H9 (cell line): Measurements from ENCODE around the gene TMC3. TPM values are rescaled to one million over a fixed set of nuclear protein-coding genes. Genes with fewer than 3 reads are reported as not detected.

Source experiments
- DNase-seq: peaks from one replicate; pipeline ENCODE4 v3.0.0-alpha.2; 2017
- H2AFZ ChIP-seq: one replicate; pipeline ENCODE4 v1.6.1; 2013; ENCODE audit warnings: mild to moderate bottlenecking, low read length, control low read depth, moderate library complexity
- H2AK5ac ChIP-seq: 2 replicates; pipeline ENCODE4 v1.6.1; 2013; ENCODE audit warnings: low read length, control low read depth, mixed read lengths; ENCODE audit not compliant: insufficient read length
- H2BK120ac ChIP-seq: one replicate; pipeline ENCODE4 v1.6.1; 2013; ENCODE audit warnings: low read depth, mild to moderate bottlenecking, low read length, control low read depth, inconsistent platforms; ENCODE audit not compliant: poor library complexity, severe bottlenecking
- H2BK12ac ChIP-seq: 2 replicates; pipeline ENCODE4 v1.6.1; 2013; ENCODE audit warnings: low read length, control low read depth, mixed read lengths, low read depth; ENCODE audit not compliant: insufficient read length
- H2BK15ac ChIP-seq: 2 replicates; pipeline ENCODE4 v1.6.1; 2013; ENCODE audit warnings: low read depth, low read length, control low read depth
- H2BK20ac ChIP-seq: one replicate; pipeline ENCODE4 v1.6.1; 2013; ENCODE audit warnings: low read depth, mild to moderate bottlenecking, low read length, control low read depth, inconsistent platforms; ENCODE audit not compliant: poor library complexity, severe bottlenecking
- H2BK5ac ChIP-seq: 2 replicates; pipeline ENCODE4 v1.6.1; 2013; ENCODE audit warnings: low read length, control low read depth, mixed read lengths; ENCODE audit not compliant: insufficient read length
- H3K14ac ChIP-seq: 2 replicates; pipeline ENCODE4 v1.6.1; 2013; ENCODE audit warnings: low read length, control low read depth; ENCODE audit not compliant: insufficient read depth
- H3K18ac ChIP-seq: 2 replicates; pipeline ENCODE4 v1.6.1; 2013; ENCODE audit warnings: low read depth, mild to moderate bottlenecking, mixed read lengths, low read length, control low read depth; ENCODE audit not compliant: insufficient read length
- H3K23ac ChIP-seq: 2 replicates; pipeline ENCODE4 v1.6.1; 2013; ENCODE audit warnings: low read length, control low read depth, mixed read lengths, low read depth; ENCODE audit not compliant: insufficient read length
- H3K23me2 ChIP-seq: 2 replicates; pipeline ENCODE4 v1.6.1; 2013; ENCODE audit warnings: low read depth, mild to moderate bottlenecking, mixed read lengths, low read length, control low read depth; ENCODE audit not compliant: insufficient read length, poor library complexity, severe bottlenecking
- H3K27ac ChIP-seq: 2 replicates; pipeline ENCODE4 v1.5.1; 2013; ENCODE audit warnings: low read length, control low read depth, mixed read lengths, low read depth; ENCODE audit not compliant: insufficient read length
- H3K27me3 ChIP-seq: 2 replicates; pipeline ENCODE4 v1.6.1; 2013; ENCODE audit warnings: low read length, control low read depth, inconsistent platforms; ENCODE audit not compliant: insufficient read depth
- H3K4ac ChIP-seq: 2 replicates; pipeline ENCODE4 v1.6.1; 2013; ENCODE audit warnings: low read depth, mild to moderate bottlenecking, control low read depth, inconsistent platforms, low read length, moderate library complexity
- H3K4me1 ChIP-seq: 2 replicates; pipeline ENCODE4 v1.6.1; 2013; ENCODE audit warnings: low read length, control low read depth, inconsistent platforms; ENCODE audit not compliant: insufficient read depth
- H3K4me2 ChIP-seq: 2 replicates; pipeline ENCODE4 v1.6.1; 2013; ENCODE audit warnings: low read length, control low read depth, mixed read lengths; ENCODE audit not compliant: insufficient read length, insufficient read depth
- H3K56ac ChIP-seq: 2 replicates; pipeline ENCODE4 v1.6.1; 2013; ENCODE audit warnings: low read depth, mild to moderate bottlenecking, mixed read lengths, low read length, control low read depth; ENCODE audit not compliant: insufficient read length
- H3K79me1 ChIP-seq: 2 replicates; pipeline ENCODE4 v1.6.1; 2013; ENCODE audit warnings: low read depth, mild to moderate bottlenecking, moderate library complexity, low read length, control low read depth, inconsistent platforms; ENCODE audit not compliant: insufficient read depth, poor library complexity, severe bottlenecking
- H3K79me2 ChIP-seq: 2 replicates; pipeline ENCODE4 v1.6.1; 2013; ENCODE audit warnings: low read length, control low read depth, inconsistent platforms; ENCODE audit not compliant: insufficient read depth
- H3K9ac ChIP-seq: 2 replicates; pipeline ENCODE4 v1.6.1; 2013; ENCODE audit warnings: low read length, control low read depth, mixed read lengths; ENCODE audit not compliant: insufficient read length; ENCODE audit errors: extremely low read depth
- H3K9me3 ChIP-seq: one replicate; pipeline ENCODE4 v1.6.1; 2013; ENCODE audit warnings: low read depth, low read length, inconsistent platforms; ENCODE audit not compliant: control insufficient read depth
- H3T11ph ChIP-seq: one replicate; pipeline ENCODE4 v1.6.1; 2013; ENCODE audit warnings: mild to moderate bottlenecking, low read length, control low read depth, inconsistent platforms
- H4K20me1 ChIP-seq: one replicate; pipeline ENCODE4 v1.6.1; 2013; ENCODE audit not compliant: control insufficient read depth, insufficient read length, insufficient read depth
- H4K5ac ChIP-seq: 2 replicates; pipeline ENCODE4 v1.6.1; 2013; ENCODE audit warnings: low read depth, mild to moderate bottlenecking, mixed read lengths, low read length, control low read depth; ENCODE audit not compliant: insufficient read length
- H4K8ac ChIP-seq: replicated peaks from 2 replicates; pipeline ENCODE4 v1.6.1; 2013; ENCODE audit warnings: low read length, control low read depth, mixed read lengths, low read depth; ENCODE audit not compliant: insufficient read length
- H4K91ac ChIP-seq: 2 replicates; pipeline ENCODE4 v1.6.1; 2013; ENCODE audit warnings: low read depth, mild to moderate bottlenecking, moderate library complexity, mixed read lengths, low read length, control low read depth; ENCODE audit not compliant: insufficient read length
- H3K27ac Mint-ChIP-seq, 3 experiments: 2 replicates in 2 of 3; 3 replicates in 1 of 3; pipeline ENCODE4 v1.8.0; 2020 to 2021; ENCODE audit warnings: mixed read lengths in 3 of 3, mild to moderate bottlenecking in 1 of 3, moderate library complexity in 1 of 3
- H3K27me3 Mint-ChIP-seq: 2 replicates; pipeline ENCODE4 v1.8.0; 2021; ENCODE audit warnings: low read depth, mild to moderate bottlenecking, moderate library complexity, mixed read lengths
- H3K36me3 Mint-ChIP-seq, 3 experiments: 2 replicates in 2 of 3; 3 replicates in 1 of 3; pipeline ENCODE4 v1.8.0; 2020 to 2021; ENCODE audit warnings: low read depth in 3 of 3, mixed read lengths in 3 of 3; ENCODE audit not compliant: insufficient read depth in 1 of 3
- H3K4me1 Mint-ChIP-seq, 2 experiments: 2 replicates each; pipeline ENCODE4 v1.8.0; 2020; ENCODE audit warnings: mixed read lengths in 2 of 2
- H3K4me3 Mint-ChIP-seq, 2 experiments: 2 replicates in 1 of 2; 3 replicates in 1 of 2; pipeline ENCODE4 v1.8.0; 2020 to 2021; ENCODE audit warnings: mild to moderate bottlenecking in 2 of 2, mixed read lengths in 2 of 2, moderate library complexity in 1 of 2
- H3K9me3 Mint-ChIP-seq, 2 experiments: 2 replicates in 1 of 2; 3 replicates in 1 of 2; pipeline ENCODE4 v1.8.0; 2020; ENCODE audit warnings: mild to moderate bottlenecking in 2 of 2, mixed read lengths in 2 of 2, moderate library complexity in 1 of 2
- CTCF ChIP-seq: fragments of 200-600 bp; sonication (generic); conservative IDR thresholded peaks from 3 replicates; pipeline ENCODE4 v1.8.0; 2021; ENCODE audit warnings: antibody characterized with exemption, mild to moderate bottlenecking
- whole genome bisulfite sequencing: extraction: QIAGEN DNeasy Blood & Tissue Kit; methylation state at CpG from one replicate; pipeline ENCODE4 v1.1.7; 2013; ENCODE audit warnings: missing lambda C conversion rate, low lambda C conversion rate, mixed read lengths; ENCODE audit not compliant: insufficient read length; ENCODE audit errors: extremely low coverage; 5-methylcytosine and 5-hydroxymethylcytosine counted together
- total RNA-seq: library from RNA; stranded (reverse); gene quantifications from 2 replicates; pipeline ENCODE4 v1.2.1, GENCODE V29; 2021

TMC3 gene
- total RNA-seq, 1 experiment from 2014 or later = not detected

- no peaks in the 10 kb centered on the region for H3K4me1 ChIP-seq
- H4K8ac ChIP-seq = no peak overlapping the region
- no peak overlapping the region for H3K9ac ChIP-seq
- no peak overlapping the region for H3K23ac ChIP-seq
- no peak overlapping the region for H3T11ph ChIP-seq
- no peak overlapping the region for H2BK120ac ChIP-seq
- H2BK5ac ChIP-seq = no peak overlapping the region
- no peak overlapping the region for H3K14ac ChIP-seq
- no peak overlapping the region for H2BK20ac ChIP-seq
- no peak overlapping the region for H4K5ac ChIP-seq
- no peaks in the 10 kb centered on the region for H3K27me3 Mint-ChIP-seq
- no CpG with 5 or more reads among the region's 5 CpGs for WGBS
- TF ChIP-seq CTCF = no peak
- no peak overlapping the region for H3K18ac ChIP-seq
- no peak overlapping the region for H3K4me2 ChIP-seq
- H3K56ac ChIP-seq = no peak overlapping the region
- no peaks in the 10 kb centered on the region for H3K9me3 ChIP-seq
- peaks cover 2 to 13% of the 10 kb centered on the region in 2 experiments; a peak in 2 of 4 replicates for H3K4me1 Mint-ChIP-seq
- no peak overlapping the region for H3K27ac ChIP-seq
- H3K27me3 ChIP-seq = no peaks in the 10 kb centered on the region
- DNase-seq = no peak
- H3K79me2 ChIP-seq = no peaks in the 10 kb centered on the region
- H3K36me3 Mint-ChIP-seq = no peaks in the 10 kb centered on the region; a peak in 1 of 7 replicates
- H3K79me1 ChIP-seq = no peaks in the 10 kb centered on the region
- no peak overlapping the region for H2AFZ ChIP-seq
- no peak overlapping the region for H2AK5ac ChIP-seq
- H2BK12ac ChIP-seq = no peak overlapping the region
- no peak overlapping the region for H2BK15ac ChIP-seq
- no peaks in the 10 kb centered on the region for H3K23me2 ChIP-seq
- H4K20me1 ChIP-seq = no peaks in the 10 kb centered on the region
- H3K27ac Mint-ChIP-seq = no peak overlapping the region
- H4K91ac ChIP-seq = no peak overlapping the region
- H3K9me3 Mint-ChIP-seq = no peaks in the 10 kb centered on the region
- H3K4ac ChIP-seq = no peak overlapping the region
- H3K4me3 Mint-ChIP-seq = no peak overlapping the region
Measured at GRCh38 chr15:81360491-81360890, 13.5 kb downstream of the TMC3 start.
